ENCODE data around the gene PTPRCAP. TPM values are rescaled to one million over a fixed set of nuclear protein-coding genes. Genes with fewer than 3 reads are reported as not detected.
A peak's percentile ranks its signal among the peaks of the same experiment; 100 is the strongest.

The PTPRCAP gene
- total and polyA plus RNA-seq, 2 experiments from 2014 or later: 3.2 to 6.1 TPM

DNA sequence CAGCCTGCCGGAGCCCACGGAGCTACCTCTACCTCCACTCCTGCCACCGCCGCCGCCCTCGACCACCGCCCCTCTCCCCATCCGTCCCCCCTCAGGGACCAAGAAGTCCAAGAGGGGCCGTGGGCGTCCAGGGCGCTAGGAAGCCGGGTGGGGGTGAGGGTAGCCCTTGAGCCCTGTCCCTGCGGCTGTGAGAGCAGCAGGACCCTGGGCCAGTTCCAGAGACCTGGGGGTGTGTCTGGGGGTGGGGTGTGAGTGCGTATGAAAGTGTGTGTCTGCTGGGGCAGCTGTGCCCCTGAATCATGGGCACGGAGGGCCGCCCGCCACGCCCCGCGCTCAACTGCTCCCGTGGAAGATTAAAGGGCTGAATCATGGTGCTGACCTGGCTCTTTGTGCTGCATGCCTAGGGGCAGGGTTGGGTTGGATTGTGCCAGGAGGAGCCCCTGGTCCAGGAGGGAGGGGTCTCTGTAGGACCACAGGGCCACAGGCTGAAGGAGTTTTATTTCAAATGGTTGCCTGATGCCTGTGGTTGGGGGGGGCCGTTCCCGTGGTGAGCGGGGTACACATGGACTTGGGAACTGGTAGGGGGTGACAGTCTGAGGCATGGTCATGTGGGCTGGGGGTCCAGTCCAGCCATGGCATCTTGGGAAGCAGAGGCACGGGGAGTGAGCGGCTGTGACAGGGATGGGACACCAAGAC is 2.3 kb downstream of the PTPRCAP start:
- DNase-seq (ENCODE audit: low read depth in 1 of 2, low spot score in 1 of 2): no peak
- no peaks in the 10 kb centered on the region for H3K4me1 ChIP-seq (ENCODE audit: low read depth)
- H3K9me3 ChIP-seq (ENCODE audit: low read depth): no peaks in the 10 kb centered on the region
- H3K27me3 ChIP-seq: no peaks in the 10 kb centered on the region
- H3K36me3 ChIP-seq: peaks cover 22% of the 10 kb centered on the region
- H3K4me3 ChIP-seq: no peak overlapping the region
- TF ChIP-seq, protein P1, sequence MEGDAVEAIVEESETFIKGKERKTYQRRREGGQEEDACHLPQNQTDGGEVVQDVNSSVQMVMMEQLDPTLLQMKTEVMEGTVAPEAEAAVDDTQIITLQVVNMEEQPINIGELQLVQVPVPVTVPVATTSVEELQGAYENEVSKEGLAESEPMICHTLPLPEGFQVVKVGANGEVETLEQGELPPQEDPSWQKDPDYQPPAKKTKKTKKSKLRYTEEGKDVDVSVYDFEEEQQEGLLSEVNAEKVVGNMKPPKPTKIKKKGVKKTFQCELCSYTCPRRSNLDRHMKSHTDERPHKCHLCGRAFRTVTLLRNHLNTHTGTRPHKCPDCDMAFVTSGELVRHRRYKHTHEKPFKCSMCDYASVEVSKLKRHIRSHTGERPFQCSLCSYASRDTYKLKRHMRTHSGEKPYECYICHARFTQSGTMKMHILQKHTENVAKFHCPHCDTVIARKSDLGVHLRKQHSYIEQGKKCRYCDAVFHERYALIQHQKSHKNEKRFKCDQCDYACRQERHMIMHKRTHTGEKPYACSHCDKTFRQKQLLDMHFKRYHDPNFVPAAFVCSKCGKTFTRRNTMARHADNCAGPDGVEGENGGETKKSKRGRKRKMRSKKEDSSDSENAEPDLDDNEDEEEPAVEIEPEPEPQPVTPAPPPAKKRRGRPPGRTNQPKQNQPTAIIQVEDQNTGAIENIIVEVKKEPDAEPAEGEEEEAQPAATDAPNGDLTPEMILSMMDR (IDR thresholded peaks at IDR 0.05; ENCODE audit: low read depth, low read length): no peak
- H3K27ac ChIP-seq: peak overlapping the region; percentile 55

DNA sequence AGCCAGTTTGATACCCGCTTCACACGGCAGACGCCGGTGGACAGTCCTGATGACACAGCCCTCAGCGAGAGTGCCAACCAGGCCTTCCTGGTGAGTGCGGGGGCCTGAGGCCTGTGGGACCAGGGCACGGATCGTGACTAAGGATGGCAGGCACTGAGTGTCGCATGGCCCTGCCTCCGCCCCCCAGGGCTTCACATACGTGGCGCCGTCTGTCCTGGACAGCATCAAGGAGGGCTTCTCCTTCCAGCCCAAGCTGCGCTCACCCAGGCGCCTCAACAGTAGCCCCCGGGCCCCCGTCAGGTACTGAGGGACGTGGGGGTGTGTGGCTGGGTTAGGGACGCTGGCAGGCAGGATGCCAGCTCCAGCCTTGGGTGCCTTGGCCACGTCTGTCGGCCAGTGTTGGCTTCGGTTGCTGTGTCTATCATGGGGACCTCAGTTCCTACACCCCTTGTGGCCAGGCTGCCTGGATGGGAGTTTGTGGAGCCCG is 3.0 kb downstream of the PTPRCAP start:
- no peak overlapping the region for H3K4me3 ChIP-seq
- no peaks in the 10 kb centered on the region for H3K27me3 ChIP-seq
- no peak for DNase-seq (ENCODE audit: low read depth in 1 of 2, low spot score in 1 of 2)
- H3K36me3 ChIP-seq: peaks cover 22% of the 10 kb centered on the region
- H3K27ac ChIP-seq: no peak overlapping the region
- H3K9me3 ChIP-seq (ENCODE audit: low read depth): no peaks in the 10 kb centered on the region
- no peaks in the 10 kb centered on the region for H3K4me1 ChIP-seq (ENCODE audit: low read depth)
- TF ChIP-seq, protein P1 (IDR thresholded peaks at IDR 0.05; ENCODE audit: low read depth, low read length): no peak

DNA sequence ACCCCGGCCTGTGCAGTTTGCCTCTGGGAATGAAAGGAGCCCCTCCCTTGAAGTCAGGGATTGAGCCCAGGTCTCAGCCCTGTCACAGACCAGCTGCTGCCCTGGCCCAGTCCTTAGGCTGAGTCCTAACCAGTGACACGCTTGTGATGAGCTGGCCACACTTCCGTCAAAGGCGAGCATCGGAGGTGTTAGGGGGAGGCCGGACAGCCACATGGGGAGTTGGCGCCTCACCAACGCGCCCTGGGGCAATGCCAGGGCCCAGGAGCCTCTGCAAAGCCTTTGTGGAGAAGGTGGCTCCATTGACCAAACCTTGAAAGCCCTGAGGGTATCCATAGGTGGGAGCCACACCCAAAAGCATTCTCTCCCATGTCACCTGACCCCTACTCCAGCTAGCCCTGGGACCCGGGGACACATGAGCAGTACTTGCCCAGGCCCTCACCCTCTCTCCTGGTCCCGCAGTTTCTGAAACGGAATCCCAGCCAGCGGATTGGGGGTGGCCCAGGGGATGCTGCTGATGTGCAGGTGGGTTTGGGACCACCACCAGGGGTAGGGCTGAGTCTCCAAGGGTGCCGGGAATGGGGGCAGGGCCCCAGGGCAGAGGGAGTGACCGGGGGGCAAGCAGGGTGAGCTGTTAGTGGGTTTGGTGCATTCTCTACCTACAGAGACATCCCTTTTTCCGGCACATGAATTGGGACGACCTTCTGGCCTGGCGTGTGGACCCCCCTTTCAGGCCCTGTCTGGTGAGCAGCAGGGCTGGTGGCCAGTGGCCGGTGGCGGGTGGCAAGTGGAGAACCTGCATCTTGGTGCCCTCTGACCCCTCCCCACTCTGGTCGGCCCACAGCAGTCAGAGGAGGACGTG is 3.7 kb downstream of the PTPRCAP start:
- no peak for DNase-seq (ENCODE audit: low read depth in 1 of 2, low spot score in 1 of 2)
- TF ChIP-seq, protein P1 (IDR thresholded peaks at IDR 0.05; ENCODE audit: low read depth, low read length): no peak
- Histone ChIP-seq H3K27me3 (no peaks in the 10 kb centered on the region), H3K27ac (no peak overlapping the region), H3K4me1 (ENCODE audit: low read depth) (no peaks in the 10 kb centered on the region), H3K36me3 (peaks cover 22% of the 10 kb centered on the region), H3K9me3 (ENCODE audit: low read depth) (no peaks in the 10 kb centered on the region), H3K4me3 (no peak overlapping the region)

DNA sequence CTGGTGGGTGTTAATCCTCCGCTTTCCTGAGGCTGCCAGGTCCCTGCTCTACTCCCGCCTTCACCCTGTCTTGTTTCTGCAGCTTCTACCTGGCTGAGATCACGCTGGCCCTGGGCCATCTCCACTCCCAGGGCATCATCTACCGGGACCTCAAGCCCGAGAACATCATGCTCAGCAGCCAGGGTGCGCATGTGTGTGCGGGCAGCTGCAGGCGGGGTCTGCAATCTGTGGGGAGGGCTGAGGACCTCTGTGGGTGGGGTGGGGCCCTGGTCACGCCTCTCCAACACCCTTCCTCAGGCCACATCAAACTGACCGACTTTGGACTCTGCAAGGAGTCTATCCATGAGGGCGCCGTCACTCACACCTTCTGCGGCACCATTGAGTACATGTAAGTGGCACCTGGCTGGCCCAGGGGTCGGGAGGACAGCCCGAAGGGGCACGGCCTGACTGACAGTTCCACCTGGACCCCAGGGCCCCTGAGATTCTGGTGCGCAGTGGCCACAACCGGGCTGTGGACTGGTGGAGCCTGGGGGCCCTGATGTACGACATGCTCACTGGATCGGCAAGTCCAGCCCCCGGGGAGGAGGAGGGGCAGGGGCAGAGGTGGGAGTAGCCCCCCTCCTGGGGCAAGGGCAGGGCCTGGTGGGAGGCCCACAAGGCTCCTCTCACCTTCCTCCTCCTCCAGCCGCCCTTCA is 4.7 kb downstream of the PTPRCAP start:
- Histone ChIP-seq H3K4me1 (ENCODE audit: low read depth) (no peaks in the 10 kb centered on the region), H3K36me3 (peaks cover 20% of the 10 kb centered on the region), H3K9me3 (ENCODE audit: low read depth) (no peaks in the 10 kb centered on the region), H3K27me3 (no peaks in the 10 kb centered on the region), H3K27ac (no peak overlapping the region), H3K4me3 (no peak overlapping the region)
- DNase-seq (ENCODE audit: low read depth in 1 of 2, low spot score in 1 of 2): no peak
- TF ChIP-seq, protein P1 (IDR thresholded peaks at IDR 0.05; ENCODE audit: low read depth, low read length): no peak

All from cardiac muscle cell (in vitro differentiated cells and primary cell).